Right lobe of liver (tissue), 4 donors: ENCODE measurements around the gene LHFPL2.

Source experiments
- CTCF ChIP-seq, 4 donors: fragments of 200-600 bp in 3 of 4; fragments of 450-650 bp in 1 of 4; IDR thresholded peaks; one replicate each; pipeline versions ENCODE4 v1.5.1 to v1.8.0; 2016 to 2022; ENCODE audit warnings: antibody characterized with exemption in 4 of 4, mild to moderate bottlenecking in 2 of 4
- POLR2A ChIP-seq: fragments of 450-650 bp; IDR thresholded peaks from one replicate; pipeline ENCODE4 v1.6.1; 2017; ENCODE audit warnings: antibody characterized with exemption, mild to moderate bottlenecking
- donor health status: DM: no; HTN: no; CAD: no.
- donor health status: DM: no; HTN: no; CAD: no.
- donor health status: DM: no; HTN: yes; CAD: no.

- no peak for TF ChIP-seq CTCF (IDR thresholded peaks at IDR 0.05)
- no peak for TF ChIP-seq POLR2A
These were observed 1.4 kb upstream of the LHFPL2 start for GRCh38 chr5:78649861-78650496.
